Upper lobe of left lung (tissue), 6 donors: Measurements from ENCODE around the gene THUMPD1. TPM values are rescaled to one million over a fixed set of nuclear protein-coding genes. Genes with fewer than 3 reads are reported as not detected.
"Not testable (repeated sequence)": the region's sequence is repeated elsewhere in the genome, so short reads cannot be mapped to it uniquely, and the experiment has no call there.

Source experiments
- ATAC-seq, 2 donors: fragments of 200-7000 bp; cut with Tn5 transposase; one replicate each; pipeline ENCODE4 v1.9.1; 2022; ENCODE audit warnings: mild to moderate bottlenecking in 2 of 2, moderate library complexity in 2 of 2; ENCODE audit not compliant: low FRiP score in 2 of 2
- DNase-seq, 2 donors: peaks; one replicate each; pipeline ENCODE4 v3.0.0-alpha.2; 2019 to 2020
- H3K27ac ChIP-seq, 4 donors: fragments of 200-600 bp; sonication (generic); one replicate each; pipeline ENCODE4 v1.5.1; 2016 to 2019
- H3K27me3 ChIP-seq, 4 donors: fragments of 200-600 bp; sonication (generic); one replicate each; pipeline ENCODE4 v1.5.1; 2017 to 2019
- H3K36me3 ChIP-seq, 4 donors: fragments of 200-600 bp; sonication (generic); one replicate each; pipeline ENCODE4 v1.5.1; 2016 to 2019
- H3K4me1 ChIP-seq, 4 donors: fragments of 200-600 bp; sonication (generic); one replicate each; pipeline ENCODE4 v1.5.1; 2018 to 2019
- H3K4me3 ChIP-seq, 4 donors: fragments of 200-600 bp; sonication (generic); one replicate each; pipeline ENCODE4 v1.5.1; 2017 to 2019; ENCODE audit warnings: mild to moderate bottlenecking in 2 of 4, moderate library complexity in 1 of 4
- H3K9me3 ChIP-seq, 4 donors: fragments of 200-600 bp; sonication (generic); one replicate each; pipeline ENCODE4 v1.5.1; 2018 to 2019
- CTCF ChIP-seq, 6 experiments: fragments of 450-650 bp in 4 of 6; fragments of 200-600 bp in 2 of 6; sonication (generic) in 2 of 6; IDR thresholded peaks; one replicate each; pipeline ENCODE4 v1.5.1; 2016 to 2019; ENCODE audit warnings: antibody characterized with exemption in 6 of 6
- EP300 ChIP-seq, 4 donors: sonication (generic); formaldehyde crosslinking; IDR thresholded peaks; one replicate each; pipeline ENCODE4 v1.5.1; 2017; ENCODE audit warnings: antibody characterized with exemption in 4 of 4, control low read depth in 2 of 4
- POLR2A ChIP-seq, 4 donors: fragments of 450-650 bp; IDR thresholded peaks; one replicate each; pipeline ENCODE4 v1.5.1; 2016 to 2017; ENCODE audit warnings: antibody characterized with exemption in 4 of 4, mild to moderate bottlenecking in 2 of 4
- POLR2AphosphoS5 ChIP-seq, 2 donors: sonication (generic); formaldehyde crosslinking; IDR thresholded peaks; one replicate each; pipeline ENCODE4 v1.5.1; 2017; ENCODE audit warnings: antibody characterized with exemption in 2 of 2
- WGBS, 2 donors: methylation state at CpG; one replicate each; pipeline ENCODE4 v1.1.5; 2017 to 2018; 5-methylcytosine and 5-hydroxymethylcytosine counted together
- small RNA-seq, 4 donors: library from RNA; depleted of rRNA; stranded (forward); fragments of <200 nt; gene quantifications; one replicate each; pipeline ENCODE3, GENCODE V24; 2016
- total RNA-seq, 6 donors: library from RNA; depleted of rRNA in 4 of 6; stranded (reverse); fragments of >200 nt in 4 of 6; gene quantifications; one replicate each; pipeline versions ENCODE4 v1.1.0 to v1.2.1, GENCODE V29; 2016 to 2021
- donor health status: DM: no; HTN: no; CAD: no; lungs with moderate emphysema.
- donor health status: DM: no; HTN: yes; CAD: no; lungs with severe emphysema.

THUMPD1 gene
- total RNA-seq, 6 donors from 2014 or later = 34.1 to 62.0 (median 41.2) TPM

DNA sequence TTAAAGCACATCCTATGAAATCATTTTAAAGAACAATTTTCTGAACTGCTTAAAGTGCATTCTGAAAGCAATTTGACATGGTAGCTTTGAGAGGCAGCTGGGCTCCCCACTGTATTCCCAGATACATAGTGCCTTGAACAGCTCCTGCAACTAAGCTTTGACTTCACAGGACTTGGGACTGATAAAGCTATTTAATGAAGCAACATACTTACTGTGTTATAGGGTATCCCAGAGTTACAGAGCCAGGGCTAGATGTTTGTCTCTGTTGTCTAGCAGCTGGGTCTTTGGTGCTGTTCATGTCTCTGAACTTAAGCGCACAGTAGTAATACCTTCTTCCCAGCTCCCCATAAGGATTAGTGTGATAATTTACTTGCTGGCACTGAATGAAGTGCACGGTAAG lies 45.0 kb downstream of the THUMPD1 start:
- DNase-seq (no peak), ATAC-seq (no peak)
- Histone ChIP-seq H3K27me3 (no peaks in the 10 kb centered on the region), H3K27ac (no peak overlapping the region), H3K4me1 (no peaks in the 10 kb centered on the region), H3K4me3 (no peak overlapping the region), H3K36me3 (no peaks in the 10 kb centered on the region), H3K9me3 (no peaks in the 10 kb centered on the region)
- WGBS, 2 donors = 92 to 93% methylated on average over 2 of the region's 2 CpGs
- TF ChIP-seq POLR2A (IDR thresholded peaks at IDR 0.05) (no peak), POLR2AphosphoS5 (IDR thresholded peaks at IDR 0.05) (no peak), CTCF (IDR thresholded peaks at IDR 0.05) (no peak), EP300 (IDR thresholded peaks at IDR 0.05) (no peak)

DNA sequence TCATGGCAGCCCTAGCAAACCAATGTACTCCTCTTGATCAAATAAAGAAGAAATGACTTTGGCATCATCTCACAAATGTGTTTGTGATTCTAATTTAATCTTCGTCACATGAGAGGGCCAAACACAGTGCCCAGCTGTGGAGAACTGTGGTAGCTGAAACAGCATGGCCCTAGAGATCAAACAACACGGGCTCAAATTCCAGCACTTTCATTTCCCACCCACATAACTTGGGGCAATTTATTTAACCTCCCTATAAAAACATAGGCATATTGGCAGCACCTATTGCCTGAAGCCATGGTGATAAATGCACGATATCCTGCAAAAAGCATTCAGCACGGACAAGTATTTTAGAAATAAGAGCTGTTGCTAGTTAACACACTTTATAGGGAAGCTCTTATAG lies 46.6 kb downstream of the THUMPD1 start:
- H3K27me3 ChIP-seq = no peaks in the 10 kb centered on the region
- no peaks in the 10 kb centered on the region for H3K4me1 ChIP-seq
- DNase-seq (no peak), ATAC-seq (no peak)
- no peak overlapping the region for H3K4me3 ChIP-seq
- H3K36me3 ChIP-seq = no peaks in the 10 kb centered on the region
- WGBS, 2 donors = 83 to 88% methylated on average over 4 of the region's 4 CpGs
- no peak for TF ChIP-seq POLR2A (IDR thresholded peaks at IDR 0.05)
- no peak for TF ChIP-seq EP300 (IDR thresholded peaks at IDR 0.05)
- no peak for TF ChIP-seq CTCF (IDR thresholded peaks at IDR 0.05)
- no peak for TF ChIP-seq POLR2AphosphoS5 (IDR thresholded peaks at IDR 0.05)
- no peak overlapping the region for H3K27ac ChIP-seq
- no peaks in the 10 kb centered on the region for H3K9me3 ChIP-seq

- WGBS, 2 donors = 35 to 51% methylated on average over 6 of the region's 6 CpGs
- not testable (repeated sequence) for H3K27me3 ChIP-seq, DNase-seq, H3K9me3 ChIP-seq, H3K4me1 ChIP-seq, H3K36me3 ChIP-seq, ATAC-seq, H3K27ac ChIP-seq, H3K4me3 ChIP-seq
These were observed 47.5 kb downstream of the THUMPD1 start for GRCh38 chr16:20694096-20694495.

DNA sequence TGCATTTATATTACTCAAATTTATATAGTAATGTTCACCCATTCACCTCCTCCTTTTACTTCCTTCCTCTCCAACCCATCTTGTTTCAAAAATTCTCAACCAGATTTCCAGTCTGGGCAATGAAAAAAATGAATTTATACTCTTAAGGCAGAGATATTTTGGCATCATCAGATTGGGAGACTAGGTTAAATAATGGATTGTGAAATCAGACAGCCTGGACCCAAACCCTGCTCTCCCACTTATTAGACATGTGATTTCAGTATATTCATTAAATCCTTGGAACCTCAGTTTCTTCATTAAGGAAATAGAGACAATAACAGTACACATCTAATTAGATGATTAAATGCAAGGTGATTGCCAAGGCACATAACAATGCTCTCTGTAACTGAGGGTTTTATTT lies 52.0 kb downstream of the THUMPD1 start:
- no peak overlapping the region for H3K27ac ChIP-seq
- no peak overlapping the region for H3K4me3 ChIP-seq
- H3K9me3 ChIP-seq = no peaks in the 10 kb centered on the region
- H3K27me3 ChIP-seq = no peaks in the 10 kb centered on the region
- ATAC-seq = no peak
- no peaks in the 10 kb centered on the region for H3K36me3 ChIP-seq
- no peaks in the 10 kb centered on the region for H3K4me1 ChIP-seq
- TF ChIP-seq POLR2A (IDR thresholded peaks at IDR 0.05) = no peak
- no peak for DNase-seq

- H3K4me1 ChIP-seq = no peaks in the 10 kb centered on the region
- no peak overlapping the region for H3K4me3 ChIP-seq
- no peaks in the 10 kb centered on the region for H3K27me3 ChIP-seq
- no peaks in the 10 kb centered on the region for H3K36me3 ChIP-seq
- TF ChIP-seq CTCF (IDR thresholded peaks at IDR 0.05) (no peak), POLR2AphosphoS5 (IDR thresholded peaks at IDR 0.05) (no peak), POLR2A (IDR thresholded peaks at IDR 0.05) (no peak), EP300 (IDR thresholded peaks at IDR 0.05) (no peak)
- 80 to 93% methylated on average over 1 of the region's 1 CpG for WGBS, 2 donors
- no peak overlapping the region for H3K27ac ChIP-seq
- DNase-seq = no peak
- H3K9me3 ChIP-seq = no peaks in the 10 kb centered on the region
- ATAC-seq = no peak
These were observed 57.8 kb downstream of the THUMPD1 start for GRCh38 chr16:20683812-20684211.

Small RNA genes lying within 50 kb of the gene (small RNA-seq; reads per million reads assigned to genes)
- 0 reads per million in 4 donors for gene RNU6-944P

Other genes starting within 250 kb of the THUMPD1 start
- gene ACSM2B, start 165.5 kb downstream of the THUMPD1 start, total RNA-seq = under 1 TPM in 3 of 6 donors, not detected in 3; 0.17 to 0.34 (median 0.20) TPM
- 1 to 10 TPM in 3 of 6 donors, under 1 TPM in 2, not detected in 1; 0.77 to 2.1 (median 1.2) TPM for gene ACSM1, start 44.1 kb downstream of the THUMPD1 start, total RNA-seq
- gene ACSM3, start 22.2 kb upstream of the THUMPD1 start, total RNA-seq = 10 to 100 TPM in 5 of 6 donors, 1 to 10 TPM in 1; 8.5 to 28.6 (median 15.9) TPM
- 10 to 100 TPM in 4 of 6 donors, 1 to 10 TPM in 2; 7.3 to 13.8 (median 11.6) TPM for gene ERI2, start 64.7 kb upstream of the THUMPD1 start, total RNA-seq
- 10 to 100 TPM in 1 of 6 donors, 1 to 10 TPM in 5; 2.1 to 12.7 (median 3.0) TPM for gene REXO5, start 64.7 kb upstream of the THUMPD1 start, total RNA-seq
- gene DCUN1D3, start 158.5 kb upstream of the THUMPD1 start, total RNA-seq = 10 to 100 TPM in 5 of 6 donors, 1 to 10 TPM in 1; 7.2 to 33.0 (median 19.3) TPM
- gene LYRM1, start 159.0 kb upstream of the THUMPD1 start, total RNA-seq = 10 to 100 TPM in 5 of 6 donors, 1 to 10 TPM in 1; 6.8 to 34.4 (median 22.3) TPM